ENCODE measurements around the gene ME3. TPM values are rescaled to one million over a fixed set of nuclear protein-coding genes. Genes with fewer than 3 reads are reported as not detected.

Gene ME3
- total and polyA plus RNA-seq, 4 donors: 1.4 to 7.2 (median 2.3) TPM

DNA sequence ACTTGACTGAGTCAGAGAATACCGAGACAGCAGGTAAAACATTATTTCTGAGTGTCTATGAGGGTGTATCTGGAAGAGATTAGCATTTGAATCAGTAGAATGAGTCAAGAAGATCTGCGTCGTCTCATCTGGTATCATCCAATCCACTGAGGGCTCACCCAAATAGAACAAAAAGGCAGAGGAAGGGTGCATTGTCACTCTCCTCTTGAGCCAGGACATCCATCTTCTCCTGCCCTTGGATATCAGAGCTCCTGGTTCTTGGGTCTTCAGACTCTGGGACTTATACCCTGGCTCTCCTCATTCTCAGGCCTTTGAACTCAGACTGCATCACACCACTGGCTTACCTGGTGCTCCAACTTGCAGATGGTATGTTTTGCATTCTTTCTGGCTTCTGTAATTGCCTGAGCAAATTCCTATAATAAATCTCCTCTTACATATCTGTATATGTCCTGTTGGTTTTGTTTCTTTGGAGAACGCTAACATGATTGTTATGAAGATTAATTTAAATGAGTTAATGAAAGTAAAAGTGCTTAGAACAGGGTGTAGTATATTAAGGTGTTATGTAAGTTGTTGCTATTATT lies 49.3 kb downstream of the ME3 start:
- no peak for DNase-seq (ENCODE audit: low spot score)
- Histone ChIP-seq H3K27ac (ENCODE audit: low read depth in 1 of 2, low read length in 2 of 2) (no peak overlapping the region), H3K4me1 (ENCODE audit: control insufficient read depth in 4 of 4, insufficient read depth in 4 of 4, low read length in 3 of 4) (no peaks in the 10 kb centered on the region), H3K4me3 (ENCODE audit: low read depth in 1 of 3, low read length in 3 of 3) (no peak overlapping the region), H3K27me3 (ENCODE audit: control insufficient read depth in 4 of 4, insufficient read depth in 4 of 4, low read length in 3 of 4) (no peaks in the 10 kb centered on the region), H3K36me3 (ENCODE audit: control insufficient read depth in 4 of 4, insufficient read depth in 3 of 4, low read depth in 1 of 4, low read length in 3 of 4) (no peaks in the 10 kb centered on the region), H3K9ac (ENCODE audit: low read depth in 1 of 2, low read length in 2 of 2) (no peak overlapping the region), H3K9me3 (ENCODE audit: control insufficient read depth in 4 of 4, low read length in 3 of 4) (no peaks in the 10 kb centered on the region)
- 74% methylated on average over 4 of the region's 4 CpGs for whole genome bisulfite sequencing
- no peak for TF ChIP-seq ZBTB33 (IDR thresholded peaks at IDR 0.05)
- TF ChIP-seq FOXA2 (IDR thresholded peaks at IDR 0.05): no peak
- TF ChIP-seq EGR1 (IDR thresholded peaks at IDR 0.05; ENCODE audit: low read depth in 2 of 2): no peak

DNA sequence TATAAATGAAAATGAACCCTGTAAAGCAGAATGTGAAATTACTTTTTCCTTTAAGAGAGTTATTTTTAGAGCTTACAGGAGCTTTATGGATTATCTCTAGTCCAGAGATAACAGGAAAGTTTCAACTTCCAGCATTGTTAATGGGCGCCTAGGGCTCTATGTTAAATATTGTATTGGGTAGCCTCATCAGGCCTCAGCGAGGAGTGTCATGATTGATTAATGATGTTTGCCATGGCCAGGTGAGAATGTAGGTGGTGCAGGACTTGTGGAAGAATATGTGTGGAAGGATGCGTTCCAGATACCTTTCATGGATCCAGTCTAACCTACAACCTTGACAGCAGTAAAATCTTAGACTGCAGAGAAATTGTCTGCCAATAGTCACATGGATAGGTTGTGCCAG lies 50.6 kb downstream of the ME3 start:
- TF ChIP-seq YY1 (IDR thresholded peaks at IDR 0.05) (no peak), TAF1 (conservative IDR thresholded peaks at IDR 0.05) (no peak), ZBTB33 (IDR thresholded peaks at IDR 0.05) (no peak), EGR1 (IDR thresholded peaks at IDR 0.05; ENCODE audit: low read depth in 2 of 2) (no peak), MAX (IDR thresholded peaks at IDR 0.05) (no peak), RXRA (IDR thresholded peaks at IDR 0.05) (no peak), SP1 (IDR thresholded peaks at IDR 0.05) (no peak), HNF4G (IDR thresholded peaks at IDR 0.05) (no peak), FOXA2 (IDR thresholded peaks at IDR 0.05) (no peak), NR2F2 (IDR thresholded peaks at IDR 0.05) (no peak), RAD21 (IDR thresholded peaks at IDR 0.05) (no peak), GABPA (IDR thresholded peaks at IDR 0.05 in 1 of 2, conservative IDR thresholded peaks at IDR 0.05 in 1 of 2) (no peak), HNF4A (conservative IDR thresholded peaks at IDR 0.05) (no peak)
- TF ChIP-seq, protein P1, sequence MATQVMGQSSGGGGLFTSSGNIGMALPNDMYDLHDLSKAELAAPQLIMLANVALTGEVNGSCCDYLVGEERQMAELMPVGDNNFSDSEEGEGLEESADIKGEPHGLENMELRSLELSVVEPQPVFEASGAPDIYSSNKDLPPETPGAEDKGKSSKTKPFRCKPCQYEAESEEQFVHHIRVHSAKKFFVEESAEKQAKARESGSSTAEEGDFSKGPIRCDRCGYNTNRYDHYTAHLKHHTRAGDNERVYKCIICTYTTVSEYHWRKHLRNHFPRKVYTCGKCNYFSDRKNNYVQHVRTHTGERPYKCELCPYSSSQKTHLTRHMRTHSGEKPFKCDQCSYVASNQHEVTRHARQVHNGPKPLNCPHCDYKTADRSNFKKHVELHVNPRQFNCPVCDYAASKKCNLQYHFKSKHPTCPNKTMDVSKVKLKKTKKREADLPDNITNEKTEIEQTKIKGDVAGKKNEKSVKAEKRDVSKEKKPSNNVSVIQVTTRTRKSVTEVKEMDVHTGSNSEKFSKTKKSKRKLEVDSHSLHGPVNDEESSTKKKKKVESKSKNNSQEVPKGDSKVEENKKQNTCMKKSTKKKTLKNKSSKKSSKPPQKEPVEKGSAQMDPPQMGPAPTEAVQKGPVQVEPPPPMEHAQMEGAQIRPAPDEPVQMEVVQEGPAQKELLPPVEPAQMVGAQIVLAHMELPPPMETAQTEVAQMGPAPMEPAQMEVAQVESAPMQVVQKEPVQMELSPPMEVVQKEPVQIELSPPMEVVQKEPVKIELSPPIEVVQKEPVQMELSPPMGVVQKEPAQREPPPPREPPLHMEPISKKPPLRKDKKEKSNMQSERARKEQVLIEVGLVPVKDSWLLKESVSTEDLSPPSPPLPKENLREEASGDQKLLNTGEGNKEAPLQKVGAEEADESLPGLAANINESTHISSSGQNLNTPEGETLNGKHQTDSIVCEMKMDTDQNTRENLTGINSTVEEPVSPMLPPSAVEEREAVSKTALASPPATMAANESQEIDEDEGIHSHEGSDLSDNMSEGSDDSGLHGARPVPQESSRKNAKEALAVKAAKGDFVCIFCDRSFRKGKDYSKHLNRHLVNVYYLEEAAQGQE (IDR thresholded peaks at IDR 0.05): no peak
- TF ChIP-seq, protein P2, sequence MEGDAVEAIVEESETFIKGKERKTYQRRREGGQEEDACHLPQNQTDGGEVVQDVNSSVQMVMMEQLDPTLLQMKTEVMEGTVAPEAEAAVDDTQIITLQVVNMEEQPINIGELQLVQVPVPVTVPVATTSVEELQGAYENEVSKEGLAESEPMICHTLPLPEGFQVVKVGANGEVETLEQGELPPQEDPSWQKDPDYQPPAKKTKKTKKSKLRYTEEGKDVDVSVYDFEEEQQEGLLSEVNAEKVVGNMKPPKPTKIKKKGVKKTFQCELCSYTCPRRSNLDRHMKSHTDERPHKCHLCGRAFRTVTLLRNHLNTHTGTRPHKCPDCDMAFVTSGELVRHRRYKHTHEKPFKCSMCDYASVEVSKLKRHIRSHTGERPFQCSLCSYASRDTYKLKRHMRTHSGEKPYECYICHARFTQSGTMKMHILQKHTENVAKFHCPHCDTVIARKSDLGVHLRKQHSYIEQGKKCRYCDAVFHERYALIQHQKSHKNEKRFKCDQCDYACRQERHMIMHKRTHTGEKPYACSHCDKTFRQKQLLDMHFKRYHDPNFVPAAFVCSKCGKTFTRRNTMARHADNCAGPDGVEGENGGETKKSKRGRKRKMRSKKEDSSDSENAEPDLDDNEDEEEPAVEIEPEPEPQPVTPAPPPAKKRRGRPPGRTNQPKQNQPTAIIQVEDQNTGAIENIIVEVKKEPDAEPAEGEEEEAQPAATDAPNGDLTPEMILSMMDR (IDR thresholded peaks at IDR 0.05; ENCODE audit: low read depth, low read length, missing input control): no peak
- TF ChIP-seq, protein P3, sequence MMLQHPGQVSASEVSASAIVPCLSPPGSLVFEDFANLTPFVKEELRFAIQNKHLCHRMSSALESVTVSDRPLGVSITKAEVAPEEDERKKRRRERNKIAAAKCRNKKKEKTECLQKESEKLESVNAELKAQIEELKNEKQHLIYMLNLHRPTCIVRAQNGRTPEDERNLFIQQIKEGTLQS (IDR thresholded peaks at IDR 0.05): no peak
- no peak overlapping the region for H3K9ac ChIP-seq (ENCODE audit: low read depth in 1 of 2, low read length in 2 of 2)
- no peaks in the 10 kb centered on the region for H3K4me1 ChIP-seq (ENCODE audit: control insufficient read depth in 4 of 4, insufficient read depth in 4 of 4, low read length in 3 of 4)
- H3K4me3 ChIP-seq (ENCODE audit: low read depth in 1 of 3, low read length in 3 of 3): no peak overlapping the region
- no peaks in the 10 kb centered on the region for H3K27me3 ChIP-seq (ENCODE audit: control insufficient read depth in 4 of 4, insufficient read depth in 4 of 4, low read length in 3 of 4)
- H3K9me3 ChIP-seq (ENCODE audit: control insufficient read depth in 4 of 4, low read length in 3 of 4): no peaks in the 10 kb centered on the region
- no peak overlapping the region for H3K27ac ChIP-seq (ENCODE audit: low read depth in 1 of 2, low read length in 2 of 2)
- WGBS: 88% methylated on average over 3 of the region's 3 CpGs
- no peak for DNase-seq (ENCODE audit: low spot score)
- H3K36me3 ChIP-seq (ENCODE audit: control insufficient read depth in 4 of 4, insufficient read depth in 3 of 4, low read depth in 1 of 4, low read length in 3 of 4): no peaks in the 10 kb centered on the region

Measured in liver (tissue), 9 donors.